Panc1 (cell line): ENCODE data around the gene SUGCT. TPM values are rescaled to one million over a fixed set of nuclear protein-coding genes. Genes with fewer than 3 reads are reported as not detected.

Experiments used
- ATAC-seq: fragments of 200-7000 bp; cut with Tn5 transposase; 2 replicates; pipeline ENCODE4 v1.9.1; 2020; ENCODE audit warnings: mild to moderate bottlenecking, moderate library complexity
- BruUV-seq: library from RNA; stranded (reverse); fragments of 400-500 nt; replicated peaks from 2 replicates; lab custom pipeline; 2021; lab: Mats Ljungman, UMichigan
- CTCF ChIA-PET: fragments of 300-600 bp; sonication (Branson Sonifier 250); formaldehyde crosslinking; loops from one replicate; lab custom pipeline; 2022; ENCODE audit warnings: antibody characterized with exemption; lab: Charles Lee
- POLR2A ChIA-PET: fragments of 300-600 bp; sonication (Branson Sonifier 250); formaldehyde crosslinking; loops from one replicate; lab custom pipeline; 2022; ENCODE audit warnings: antibody characterized with exemption; lab: Charles Lee
- DNase-seq: peaks from one replicate; pipeline ENCODE4 v3.0.0-alpha.2; 2010; ENCODE audit warnings: low read depth, low spot score
- H3K27ac ChIP-seq: 2 replicates; pipeline ENCODE4 v1.5.1; 2011; ENCODE audit warnings: mild to moderate bottlenecking, low read length, inconsistent platforms
- H3K27me3 ChIP-seq: fragments of 200-500 bp; sonication (Bioruptor generic); 2 replicates; pipeline ENCODE4 v1.6.0; 2014; ENCODE audit warnings: low read length, inconsistent platforms; ENCODE audit not compliant: control insufficient read depth, insufficient read depth
- H3K36me3 ChIP-seq: fragments of 200-500 bp; sonication (Bioruptor generic); 2 replicates; pipeline ENCODE4 v1.5.1; 2014; ENCODE audit warnings: inconsistent platforms, mild to moderate bottlenecking, low read length, moderate library complexity; ENCODE audit not compliant: control insufficient read depth, insufficient read depth
- H3K4me1 ChIP-seq: 2 replicates; pipeline ENCODE4 v1.5.1; 2011; ENCODE audit warnings: inconsistent platforms, mild to moderate bottlenecking, low read length, moderate library complexity; ENCODE audit not compliant: control insufficient read depth, insufficient read depth
- H3K4me3 ChIP-seq, 2 experiments: 2 replicates each; pipeline ENCODE4 v1.5.1; 2011 to 2012; ENCODE audit warnings: low read depth in 2 of 2, low read length in 2 of 2, mild to moderate bottlenecking in 2 of 2, inconsistent platforms in 1 of 2, moderate library complexity in 1 of 2
- H3K9me3 ChIP-seq: fragments of 200-500 bp; sonication (Bioruptor generic); 2 replicates; pipeline ENCODE4 v1.5.1; 2014; ENCODE audit warnings: low read depth, mild to moderate bottlenecking, inconsistent platforms, low read length, moderate library complexity; ENCODE audit not compliant: control insufficient read depth, insufficient read depth
- CTCF ChIP-seq: fragments of 450-650 bp; IDR thresholded peaks from 2 replicates; pipeline ENCODE4 v1.5.1; 2017; ENCODE audit warnings: mild to moderate bottlenecking
- POLR2AphosphoS5 ChIP-seq: IDR thresholded peaks from 2 replicates; pipeline ENCODE4 v1.6.1; 2012; ENCODE audit warnings: mild to moderate bottlenecking, low read depth, low read length, moderate library complexity
- REST ChIP-seq, 2 experiments: IDR thresholded peaks; 2 replicates each; pipeline ENCODE4 v1.6.1; 2011 to 2012; ENCODE audit warnings: low read depth in 2 of 2, control low read depth in 1 of 2, low read length in 1 of 2, mild to moderate bottlenecking in 1 of 2, moderate library complexity in 1 of 2; ENCODE audit not compliant: insufficient read depth in 1 of 2
- SIN3A ChIP-seq: IDR thresholded peaks from 2 replicates; pipeline ENCODE4 v1.6.1; 2012; ENCODE audit warnings: low read depth, mild to moderate bottlenecking, low read length, moderate library complexity, borderline replicate concordance; ENCODE audit not compliant: insufficient read depth
- TCF7L2 ChIP-seq: IDR thresholded peaks from 2 replicates; pipeline ENCODE4 v1.6.1; 2011; ENCODE audit warnings: mild to moderate bottlenecking, low read depth, low read length, inconsistent platforms
- in situ Hi-C: cut with HindIII; loops from 2 replicates; pipeline ENCODE4 v1.10.0; 2016; ENCODE audit warnings: low sequenced_read_pairs, low pct_unique_long_range_greater_than_20kb
- intact Hi-C: fragments of 100-400 bp; cut with micrococcal nuclease; formaldehyde crosslinking; loops from one replicate; pipeline ENCODE4 v1.10.0; 2022; ENCODE audit not compliant: unreplicated experiment
- total RNA-seq: library from RNA; stranded (reverse); gene quantifications from one replicate; pipeline ENCODE4 v1.2.1, GENCODE V29; 2021; ENCODE audit not compliant: unreplicated experiment

The SUGCT gene
- total RNA-seq, 1 experiment from 2014 or later = 3.1 TPM

GRCh38 chr7:40675741-40676140 lies 540.9 kb downstream of the SUGCT start:
- DNase-seq = no peak
- no peak for ATAC-seq
- H3K27me3 ChIP-seq = no peaks in the 10 kb centered on the region
- in situ Hi-C loops (no loop called here), intact Hi-C loops (no loop called here)
- TF ChIP-seq REST (IDR thresholded peaks at IDR 0.05; ENCODE audit: insufficient read depth in 1 of 2, low read depth in 2 of 2, low read length in 1 of 2) (no peak), CTCF (no peak), POLR2AphosphoS5 (no peak), TCF7L2 (no peak), SIN3A (no peak)
- H3K4me3 ChIP-seq = no peak overlapping the region
- no peaks in the 10 kb centered on the region for H3K9me3 ChIP-seq
- POLR2A ChIA-PET = no interaction called here
- CTCF ChIA-PET = no interaction called here
- BruUV-seq = no TSS peak
- no peak overlapping the region for H3K27ac ChIP-seq
- no peaks in the 10 kb centered on the region for H3K36me3 ChIP-seq
- H3K4me1 ChIP-seq = no peaks in the 10 kb centered on the region

- Histone ChIP-seq H3K27ac (no peak overlapping the region), H3K4me3 (no peak overlapping the region), H3K27me3 (no peaks in the 10 kb centered on the region), H3K4me1 (no peaks in the 10 kb centered on the region), H3K36me3 (no peaks in the 10 kb centered on the region), H3K9me3 (no peaks in the 10 kb centered on the region)
- ATAC-seq (no peak), DNase-seq (no peak)
- in situ Hi-C loops = no loop called here
- BruUV-seq = no TSS peak
- ChIA-PET POLR2A (no interaction called here), CTCF (no interaction called here)
- intact Hi-C loops = no loop called here
- TF ChIP-seq SIN3A (no peak), POLR2AphosphoS5 (no peak), CTCF (no peak), TCF7L2 (no peak), REST (IDR thresholded peaks at IDR 0.05; ENCODE audit: insufficient read depth in 1 of 2, low read depth in 2 of 2, low read length in 1 of 2) (no peak)
Observed at GRCh38 chr7:40676221-40676620, 541.4 kb downstream of the SUGCT start.
